NCI-H510A (cell line): ENCODE measurements around the gene DUSP14.

Source experiments
- DNase-seq: peaks from one replicate; lab custom pipeline; 2025; lab: John Stamatoyannopoulos, UW

DUSP14 gene

DNA sequence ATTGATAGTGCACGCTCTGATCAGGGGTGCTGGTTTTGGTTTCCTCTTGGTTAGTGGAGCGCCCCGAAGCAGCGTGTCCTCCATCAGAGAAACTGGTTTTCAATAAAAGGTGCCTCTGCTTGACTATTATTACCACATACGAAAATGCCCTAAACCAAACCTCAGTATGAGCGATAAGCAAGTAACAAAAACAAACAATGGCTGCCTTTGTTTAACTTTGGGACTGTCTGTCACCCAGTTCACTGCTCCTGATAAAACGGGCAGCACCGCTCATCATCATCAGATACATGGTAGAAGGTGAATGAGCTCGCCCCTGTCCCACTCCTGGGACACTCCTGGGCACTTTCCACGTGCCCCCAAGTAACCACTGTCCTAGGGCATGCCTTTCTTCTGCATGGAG lies 24.0 kb downstream of the DUSP14 start:
- no peak for DNase-seq

DNA sequence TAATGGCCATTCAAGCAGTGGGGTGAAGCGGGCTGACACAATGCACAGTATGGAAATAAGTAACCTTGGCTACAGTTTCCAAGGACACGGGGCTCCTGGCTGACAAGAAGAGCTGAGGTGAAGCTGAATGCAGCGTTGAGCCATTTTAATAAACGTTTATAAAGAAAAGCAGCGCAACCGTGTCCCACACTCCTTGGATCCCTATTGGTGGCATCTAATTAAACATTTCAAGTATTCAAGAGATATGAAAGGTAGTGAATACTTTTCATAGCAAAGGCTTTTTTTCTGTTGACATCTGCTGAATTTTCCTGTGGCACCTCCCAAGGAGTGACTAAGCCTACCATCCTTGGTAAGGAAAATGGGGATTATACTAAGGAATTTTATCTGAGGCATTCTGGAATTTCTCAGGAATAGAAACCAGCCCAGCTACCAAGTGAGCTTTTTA lies 26.5 kb downstream of the DUSP14 start:
- no peak for DNase-seq

DNA sequence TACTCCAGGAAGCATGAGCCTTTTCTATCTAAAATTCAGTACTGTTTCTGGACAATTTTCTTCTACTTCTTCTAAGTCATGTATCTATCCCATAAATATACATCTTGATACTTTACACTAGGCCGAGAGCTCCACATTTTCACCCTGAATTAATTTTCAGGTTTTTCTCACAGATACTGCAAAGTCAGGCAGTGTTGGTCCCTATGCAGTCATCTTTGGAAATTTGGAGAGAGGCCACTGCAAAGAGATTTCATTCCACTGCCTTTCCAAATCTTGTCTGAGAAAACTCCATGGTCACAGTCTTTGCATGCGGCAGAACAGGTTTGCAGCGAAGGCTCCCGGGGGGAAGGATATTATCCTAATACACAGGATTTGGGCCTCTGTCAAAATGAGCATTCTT lies 28.2 kb downstream of the DUSP14 start:
- DNase-seq, result no peak

DNA sequence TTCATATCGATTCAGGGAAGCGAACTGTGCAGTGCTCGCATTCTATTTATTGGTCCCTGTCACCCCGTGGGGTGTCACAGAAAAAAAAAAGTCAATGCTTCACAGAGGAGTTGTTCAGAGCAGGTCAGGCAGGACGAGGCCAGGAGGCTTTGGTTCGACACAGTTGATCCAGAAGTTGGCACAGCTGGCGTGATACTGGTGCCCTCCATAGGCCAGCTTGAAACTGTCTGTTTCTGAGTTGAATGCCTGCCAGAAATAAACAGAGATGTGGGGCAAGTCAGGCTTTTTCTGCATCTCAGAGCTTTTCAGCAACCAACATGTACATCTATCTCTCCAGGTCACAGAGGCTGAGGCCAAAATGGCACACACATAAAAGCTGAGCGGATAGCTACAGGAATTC lies 29.1 kb downstream of the DUSP14 start:
- DNase-seq, result no peak

DNA sequence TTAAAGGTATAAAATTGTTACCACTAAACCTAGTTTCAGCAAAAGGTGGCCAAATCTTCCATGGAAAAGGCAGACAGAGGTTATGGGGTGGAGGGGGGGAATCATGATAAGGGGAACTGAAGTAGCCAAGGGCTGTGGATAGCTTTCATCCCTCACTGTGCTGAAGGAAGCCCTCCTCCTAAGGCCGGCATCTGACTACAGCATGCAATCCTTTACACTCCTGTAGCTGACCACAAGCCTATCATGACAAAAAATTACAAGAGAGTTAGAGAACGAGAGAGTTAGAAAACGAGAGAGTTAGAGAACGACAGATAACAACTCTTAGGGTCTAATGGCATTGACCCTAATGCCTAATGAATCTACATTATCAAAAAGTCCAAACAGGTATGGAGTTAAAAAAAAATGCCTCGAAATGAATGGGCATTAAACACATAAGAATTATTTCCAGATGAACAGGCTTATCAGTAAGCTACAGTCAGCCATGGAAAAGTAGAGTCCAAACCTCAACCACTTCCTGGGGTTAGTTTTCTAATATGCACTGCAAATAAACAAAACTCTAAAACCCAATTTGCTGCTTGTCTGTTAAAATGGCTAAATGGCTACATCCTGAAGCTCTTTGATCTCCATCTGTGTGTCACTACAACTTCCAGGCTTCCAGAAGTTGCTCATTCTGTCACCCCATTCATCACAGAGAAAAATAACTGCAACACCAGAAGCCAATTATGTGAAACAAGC lies 29.7 kb downstream of the DUSP14 start:
- DNase-seq, result no peak

DNA sequence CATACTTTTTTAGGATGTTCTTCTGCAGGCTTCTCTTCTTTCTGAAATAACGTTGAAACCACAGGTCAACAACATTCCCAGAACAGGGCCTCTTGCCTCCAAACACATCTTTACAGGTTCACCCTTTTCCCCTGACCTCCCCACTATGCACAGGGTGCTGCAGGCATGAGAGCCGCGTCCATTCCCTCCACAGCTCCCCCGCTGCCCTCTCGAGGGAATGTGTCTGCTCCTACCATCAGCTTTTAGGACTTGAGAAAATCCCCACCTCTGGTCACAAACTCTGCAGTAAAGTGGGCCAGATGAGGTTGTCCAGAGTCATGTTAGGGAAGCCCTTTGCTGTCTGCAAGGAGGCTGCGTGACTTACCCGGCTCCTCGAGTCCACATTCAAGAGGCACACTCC lies 30.5 kb downstream of the DUSP14 start:
- DNase-seq, result no peak

DNA sequence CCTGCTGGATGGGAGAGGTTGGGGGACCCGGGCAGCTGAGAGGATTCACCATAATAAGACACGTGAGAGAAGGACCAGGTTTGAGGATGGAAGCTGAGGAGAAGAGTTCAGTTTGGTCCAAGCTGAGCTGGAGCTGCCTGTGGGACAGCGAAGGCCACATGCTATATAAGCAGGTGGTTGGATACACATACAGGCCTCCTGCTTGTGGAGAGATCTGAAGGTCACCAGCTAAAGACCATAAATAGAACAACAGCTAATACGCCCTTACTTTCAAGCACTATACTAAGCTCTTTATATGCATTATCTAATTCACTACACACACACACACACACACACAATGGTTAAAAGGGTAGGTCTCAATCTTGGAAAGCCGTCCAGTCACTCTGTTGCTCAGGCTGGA lies 32.1 kb downstream of the DUSP14 start:
- no peak for DNase-seq

DNA sequence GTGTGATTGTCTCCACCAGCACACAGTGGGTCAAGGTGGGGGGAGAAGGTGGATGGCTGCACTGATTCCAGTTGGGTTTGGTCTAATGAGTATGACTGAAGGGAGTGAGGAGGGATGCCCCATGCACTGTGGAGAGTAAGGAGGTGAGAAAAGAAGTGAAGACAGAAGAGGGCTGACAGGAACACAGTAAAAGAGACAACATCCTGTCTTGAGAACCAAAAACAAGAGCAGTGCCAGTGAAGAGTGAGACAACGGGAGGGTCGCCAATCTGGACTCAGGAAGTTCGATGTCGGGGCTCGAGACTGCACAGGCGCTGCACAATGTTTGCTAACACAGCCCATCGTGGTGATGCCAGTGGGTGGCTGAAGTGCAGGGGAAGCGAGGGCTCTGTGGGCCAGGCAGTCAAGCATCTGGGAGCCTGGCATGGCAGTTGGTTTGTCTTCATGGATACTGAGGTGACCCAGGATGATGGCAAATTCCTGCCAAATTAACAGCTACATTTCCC lies 34.1 kb downstream of the DUSP14 start:
- no peak for DNase-seq

DNA sequence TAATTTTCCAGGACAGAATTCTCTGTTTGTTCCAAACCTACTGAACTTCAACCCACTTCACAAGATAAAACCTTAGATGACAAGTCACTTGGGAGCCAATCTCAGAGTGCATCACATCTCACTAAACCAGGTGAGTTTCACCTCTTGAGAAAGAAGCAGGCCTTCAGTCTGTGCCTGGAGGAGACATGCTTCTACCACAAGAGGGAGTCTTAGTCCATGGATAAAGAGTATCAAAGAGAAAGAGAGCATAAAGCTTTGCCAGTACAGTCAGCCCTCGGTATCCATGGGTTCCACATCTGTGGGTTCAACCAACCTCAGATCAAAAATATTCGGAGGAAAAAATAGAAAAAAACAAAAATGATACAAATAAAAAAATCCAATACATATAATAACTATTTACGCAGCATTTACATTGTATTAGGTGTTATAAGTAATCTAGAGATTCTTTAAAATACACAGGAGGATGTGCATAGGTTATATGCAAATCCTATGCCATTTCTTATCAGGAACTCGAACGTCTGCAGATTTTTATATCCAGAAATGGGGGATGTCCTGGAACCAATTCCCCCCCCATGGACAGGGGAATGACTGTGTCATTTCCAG lies 37.7 kb downstream of the DUSP14 start:
- DNase-seq, result peak; percentile 6

DNA sequence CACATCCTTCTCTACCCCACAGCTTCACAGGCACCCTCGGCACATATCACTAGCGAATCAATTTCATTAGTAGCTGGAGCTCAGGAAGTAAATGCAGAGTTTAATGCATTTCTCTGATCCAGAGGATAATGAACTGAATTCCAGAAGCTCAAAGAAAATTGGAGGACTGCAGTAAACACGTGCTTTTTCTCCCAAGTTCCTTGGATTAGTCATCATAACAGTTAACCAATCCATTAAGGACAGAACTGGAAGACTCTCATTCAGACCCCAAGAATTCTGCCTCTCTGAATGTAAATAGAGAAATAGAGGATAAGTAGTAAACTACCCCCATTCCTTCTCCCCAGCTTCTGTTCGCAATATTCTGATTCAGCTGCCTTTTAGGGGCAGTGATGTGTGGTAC lies 40.7 kb downstream of the DUSP14 start:
- no peak for DNase-seq

DNA sequence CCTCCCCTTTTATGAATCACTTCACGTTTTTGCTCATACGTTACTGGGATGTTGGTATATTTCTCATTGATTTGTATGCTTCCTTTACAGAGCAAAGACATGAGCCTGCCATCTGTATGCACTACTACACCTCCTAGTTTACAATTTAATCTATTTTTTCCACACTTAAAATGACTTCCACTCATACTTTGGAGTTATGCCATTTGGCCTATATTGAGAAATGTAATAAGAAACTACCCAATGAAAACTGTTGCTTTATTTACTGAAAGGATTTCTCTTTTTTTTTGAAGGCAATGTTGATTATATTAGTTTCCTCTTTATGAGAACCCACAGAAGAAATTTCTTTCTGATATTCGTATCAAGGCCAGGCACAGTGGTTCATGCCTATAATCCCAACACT lies 43.1 kb downstream of the DUSP14 start:
- DNase-seq, result no peak

DNA sequence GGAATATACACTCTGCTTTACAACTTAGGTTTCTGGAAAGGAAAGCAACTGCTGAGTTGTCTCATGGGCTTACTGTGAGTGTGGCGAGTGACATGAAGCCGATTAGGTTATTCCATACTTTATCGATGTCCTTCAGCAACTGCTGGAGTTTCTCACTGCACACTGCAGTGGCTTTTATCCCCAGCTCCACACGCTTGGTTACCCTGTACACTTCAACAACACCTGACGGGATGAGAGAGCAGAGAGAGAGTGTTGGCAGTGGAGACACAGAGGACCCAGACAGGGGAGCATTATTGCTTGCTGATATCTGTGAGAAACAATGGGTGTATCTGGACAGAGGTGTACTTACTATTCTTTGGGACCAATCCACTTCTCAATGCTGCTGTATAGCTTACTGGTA lies 46.2 kb downstream of the DUSP14 start:
- no peak for DNase-seq

DNA sequence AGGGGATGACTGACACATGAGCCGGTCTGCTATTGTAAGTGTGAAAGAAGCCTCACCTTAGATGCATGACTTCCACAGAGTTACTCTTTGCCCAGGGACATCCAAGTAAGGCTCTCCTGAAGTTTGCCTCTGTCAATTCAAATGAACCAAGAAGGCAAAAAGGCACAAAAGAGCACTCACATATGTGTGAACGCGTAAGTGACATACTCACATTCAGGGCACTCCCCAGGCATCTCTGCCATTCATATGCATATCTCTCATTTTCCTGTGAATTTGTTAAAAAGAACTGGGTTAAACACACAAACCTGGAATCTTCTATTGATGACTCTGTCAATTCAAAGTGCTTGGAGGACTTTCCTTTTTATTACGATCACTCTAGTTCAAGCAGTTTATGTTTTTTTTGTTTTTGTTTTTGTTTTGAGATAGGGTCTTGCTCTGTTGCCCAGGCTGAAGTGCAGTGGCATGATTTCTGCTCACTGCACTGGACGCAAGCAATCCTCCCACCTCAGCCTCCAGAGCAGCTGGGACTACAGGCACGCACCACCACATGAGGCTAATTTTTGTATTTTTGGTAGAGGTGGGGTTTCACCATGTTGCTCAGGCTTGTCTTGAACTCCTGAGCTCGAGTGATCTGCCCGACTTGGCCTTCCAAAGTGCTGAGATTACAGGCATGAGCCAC lies 49.4 kb downstream of the DUSP14 start:
- DNase-seq, result no peak

DNA sequence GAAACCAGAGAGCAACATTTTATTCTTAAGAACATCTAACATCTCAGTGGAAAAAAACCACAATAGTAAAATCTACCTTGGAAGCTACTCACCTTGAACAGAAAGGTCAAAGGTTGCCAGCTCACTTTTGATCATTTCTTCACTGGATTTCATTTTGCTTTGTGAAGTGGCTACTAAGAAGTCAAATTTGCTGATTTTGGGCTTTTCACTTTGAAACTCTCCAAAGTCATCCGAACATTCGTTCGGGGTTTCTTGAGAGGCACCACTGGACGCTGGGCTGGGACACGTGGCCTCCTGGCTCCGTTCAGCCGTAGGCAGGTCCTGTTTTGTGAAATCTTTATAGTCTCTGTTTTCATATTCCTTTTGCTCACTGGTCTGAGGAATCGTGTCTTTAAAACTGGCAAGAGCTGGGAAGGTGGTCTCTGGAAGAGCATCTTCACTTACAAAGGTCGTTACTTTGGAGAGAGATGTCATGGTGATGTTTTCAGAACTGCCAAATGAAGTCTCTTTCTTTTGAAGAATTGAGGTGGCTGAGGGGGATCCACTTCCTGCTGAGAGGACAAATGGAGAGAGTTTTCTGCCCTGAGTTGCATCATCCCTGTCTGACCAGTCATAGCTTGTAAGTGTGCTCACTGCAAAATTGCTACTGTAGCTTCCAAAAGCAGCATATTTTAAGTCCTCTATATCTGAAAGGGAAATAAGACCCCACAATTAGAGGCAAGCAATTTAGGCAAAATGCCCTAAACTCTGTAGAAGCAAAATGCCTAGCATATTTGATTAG lies 52.4 kb downstream of the DUSP14 start:
- no peak for DNase-seq

DNA sequence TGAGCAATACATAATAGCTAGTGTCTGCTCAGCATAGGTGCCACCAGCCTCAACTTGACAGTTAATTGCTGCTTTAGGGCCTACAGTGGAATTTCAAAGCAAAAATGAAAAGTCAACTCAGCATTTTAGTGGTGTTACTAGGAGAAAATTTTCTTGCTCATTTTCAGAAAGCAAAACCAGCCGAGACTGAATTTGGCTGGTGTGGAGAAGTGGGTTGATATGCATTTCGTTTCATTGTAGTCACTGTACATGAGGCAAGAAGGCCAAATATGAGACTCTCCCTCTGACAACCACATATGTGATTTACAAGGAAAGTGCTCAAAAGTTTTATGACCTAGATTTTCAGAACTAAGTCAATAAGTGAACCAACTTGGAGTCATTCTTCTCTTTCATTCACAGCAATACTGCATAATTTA lies 54.0 kb downstream of the DUSP14 start:
- no peak for DNase-seq

DNA sequence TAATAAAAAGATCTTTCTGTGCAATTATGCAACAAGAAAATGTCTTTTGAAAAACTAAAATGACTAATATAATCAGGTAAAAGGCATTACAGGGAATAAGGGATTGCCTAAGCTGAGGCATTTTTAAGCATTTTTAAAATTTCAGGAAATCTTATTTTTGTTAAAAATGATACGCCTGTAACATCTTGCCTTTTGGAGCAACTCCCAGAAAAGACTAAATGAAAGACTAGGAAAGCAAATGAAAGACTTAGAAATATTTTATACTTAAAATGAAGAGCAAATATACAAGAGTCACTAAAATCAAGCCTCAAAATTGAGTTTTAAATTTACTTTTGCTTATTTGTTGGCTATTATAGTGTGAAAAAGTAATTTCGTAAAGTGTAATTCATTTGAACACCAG lies 55.8 kb downstream of the DUSP14 start:
- no peak for DNase-seq

DNA sequence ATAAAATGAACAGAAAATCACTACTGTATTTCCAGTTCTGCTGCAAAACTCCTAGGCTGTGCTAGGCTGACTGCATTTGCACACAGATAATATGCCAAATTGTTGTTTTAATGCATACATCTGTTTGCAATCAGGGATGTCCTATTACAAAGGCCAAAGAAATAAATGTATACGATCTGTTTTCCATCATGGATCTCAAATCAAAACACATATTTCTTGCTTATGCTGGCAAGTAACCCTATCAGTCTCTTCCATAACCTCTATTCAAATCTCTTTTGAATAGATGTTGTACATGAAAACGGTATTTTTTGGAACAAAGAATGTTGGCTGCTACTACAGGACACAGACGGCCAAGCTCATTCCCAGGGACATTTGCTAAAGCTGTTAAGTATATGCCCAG lies 56.6 kb downstream of the DUSP14 start:
- DNase-seq, result no peak

DNA sequence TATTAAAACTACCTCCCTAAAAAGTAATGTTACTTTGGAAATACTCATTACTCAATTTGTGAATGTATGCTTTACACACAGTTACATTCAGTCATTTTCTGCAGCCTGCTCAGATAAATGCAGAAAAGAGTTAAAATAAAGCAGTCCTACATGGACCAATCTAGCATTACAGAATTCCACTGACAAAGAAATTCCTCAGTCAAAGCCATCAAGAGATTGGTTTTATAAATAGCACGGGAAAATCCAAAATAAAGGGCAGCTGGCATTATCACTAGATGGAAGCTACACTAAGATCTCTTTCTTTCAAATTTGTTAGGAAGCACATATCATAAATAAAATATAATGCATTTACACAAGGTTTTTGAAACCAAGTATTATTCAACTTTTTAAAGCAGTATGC lies 58.3 kb downstream of the DUSP14 start:
- no peak for DNase-seq

DNA sequence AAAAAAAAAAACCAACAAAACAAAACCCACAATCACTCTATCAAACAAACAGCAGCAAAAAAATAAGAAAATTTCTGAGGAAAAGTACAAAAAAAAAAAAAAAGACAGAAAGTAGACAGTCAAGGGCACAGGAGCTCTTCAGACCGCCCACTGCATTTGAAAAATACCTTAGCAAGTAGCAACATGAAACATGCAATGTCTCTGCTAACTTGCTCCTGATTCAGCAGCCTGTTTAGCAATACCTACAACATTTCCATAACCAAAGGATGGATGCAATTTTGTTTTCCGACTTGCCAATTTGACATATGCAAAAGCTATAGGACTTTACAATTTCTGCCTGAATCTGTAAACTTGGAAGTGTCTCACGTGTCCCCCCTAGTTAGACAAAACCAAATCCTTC lies 62.1 kb downstream of the DUSP14 start:
- DNase-seq, result no peak

DNA sequence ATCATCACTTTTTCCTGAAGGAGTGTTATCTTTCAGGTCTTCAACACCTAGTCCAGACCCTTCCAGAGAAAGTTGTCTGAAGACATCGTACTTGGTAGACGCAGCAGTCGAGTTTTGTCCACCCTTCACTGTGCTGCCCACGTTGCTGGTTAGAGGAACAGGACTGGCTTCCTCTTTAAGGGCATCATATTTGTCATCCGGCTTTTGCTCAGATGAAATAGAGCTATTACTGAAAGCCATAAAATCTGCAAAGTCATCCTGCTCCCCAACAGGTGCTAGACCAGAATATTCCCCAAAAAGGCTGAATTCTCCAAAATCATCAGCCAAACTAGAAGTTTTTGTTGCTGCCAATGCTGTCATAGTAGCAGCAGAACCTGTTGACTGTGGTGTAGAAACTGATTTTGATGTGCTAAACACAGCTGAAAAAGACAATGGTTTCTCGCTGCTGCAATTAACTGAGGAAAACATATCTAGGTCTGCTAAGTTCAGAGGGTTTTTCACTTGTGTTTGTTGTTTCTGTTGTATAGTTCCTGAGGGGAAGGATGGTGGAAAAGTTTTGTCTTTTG lies 63.8 kb downstream of the DUSP14 start:
- no peak for DNase-seq

DNA sequence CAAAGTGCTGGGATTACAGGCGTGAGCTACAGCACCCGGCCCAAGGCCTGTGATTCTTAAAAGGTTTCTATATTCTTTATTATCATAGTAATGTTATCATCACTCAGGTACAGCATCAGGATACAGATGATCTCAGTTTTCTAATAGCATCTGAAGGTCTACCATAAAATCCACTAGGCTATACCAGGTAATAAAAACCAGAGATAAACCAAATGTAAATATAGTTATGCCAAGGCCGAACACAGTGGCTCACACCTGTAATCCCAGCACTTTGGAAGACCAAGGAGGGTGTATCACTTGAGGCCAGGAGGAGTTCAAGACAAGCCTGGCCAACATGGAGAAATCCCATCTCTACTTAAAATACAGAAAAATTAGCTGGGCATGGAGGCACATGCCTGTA lies 65.7 kb downstream of the DUSP14 start:
- no peak for DNase-seq

DNA sequence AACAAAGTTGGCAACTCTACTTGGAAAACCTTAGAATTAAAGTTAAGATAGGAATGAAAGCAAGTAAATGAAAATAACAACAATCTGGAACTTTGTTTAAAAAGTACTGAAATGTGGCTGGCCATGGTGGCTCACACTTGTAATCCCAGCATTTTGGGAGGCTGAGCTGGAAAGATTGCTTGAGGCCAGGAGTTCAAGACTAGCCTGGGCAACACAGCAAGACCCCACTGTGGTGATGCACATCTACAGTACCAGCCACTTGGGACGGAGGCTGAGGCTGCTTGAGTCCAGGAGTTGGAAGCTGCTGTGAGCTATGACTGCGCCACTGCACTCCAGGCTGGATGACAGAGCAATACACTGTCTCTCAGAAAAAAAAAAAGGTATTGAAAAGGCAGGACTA lies 67.8 kb downstream of the DUSP14 start:
- no peak for DNase-seq
